SH-SY5Y (cell line): ENCODE data around the gene PDE11A.

Experiments used
- GATA2 ChIP-seq: IDR thresholded peaks from 2 replicates; pipeline ENCODE4 v1.6.1; 2011; ENCODE audit warnings: mild to moderate bottlenecking, low read depth, low read length
- GATA3 ChIP-seq: IDR thresholded peaks from 2 replicates; pipeline ENCODE4 v1.6.1; 2011; ENCODE audit warnings: low read depth, mild to moderate bottlenecking, low read length, moderate library complexity

PDE11A gene

GRCh38 chr2:177633111-177633510 lies 439.5 kb downstream of the PDE11A start:
- TF ChIP-seq GATA2 (no peak), GATA3 (no peak)

DNA sequence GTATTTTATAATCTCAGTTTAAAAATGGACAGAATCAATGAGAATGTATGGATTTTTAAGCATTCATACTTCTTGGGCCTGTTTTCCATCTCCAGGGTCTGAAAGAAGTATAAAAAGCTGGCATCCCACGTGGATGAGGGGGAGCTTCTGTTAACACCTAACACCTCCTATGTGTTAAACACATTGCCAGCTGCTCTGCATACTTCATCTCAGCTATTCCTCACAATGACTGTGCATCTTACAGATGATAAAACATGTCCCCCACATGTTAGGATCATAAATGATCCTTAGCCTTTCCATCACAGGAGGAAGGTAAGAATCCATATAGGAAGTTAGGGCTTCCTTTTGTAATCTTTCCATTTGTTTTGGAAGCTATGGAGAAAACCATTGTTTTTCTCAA lies 440.9 kb downstream of the PDE11A start:
- no peak for TF ChIP-seq GATA2
- no peak for TF ChIP-seq GATA3

- TF ChIP-seq GATA3 (no peak), GATA2 (no peak)
Measured at GRCh38 chr2:177629357-177630024, 443.1 kb downstream of the PDE11A start.

GRCh38 chr2:177628831-177629230 lies 443.7 kb downstream of the PDE11A start:
- no peak for TF ChIP-seq GATA3
- no peak for TF ChIP-seq GATA2

GRCh38 chr2:177625744-177626650 lies 446.6 kb downstream of the PDE11A start:
- TF ChIP-seq GATA2: no peak
- no peak for TF ChIP-seq GATA3

GRCh38 chr2:177622521-177622920 lies 450.1 kb downstream of the PDE11A start:
- TF ChIP-seq GATA3 (no peak), GATA2 (no peak)

GRCh38 chr2:177619986-177620385 lies 452.6 kb downstream of the PDE11A start:
- TF ChIP-seq GATA2 (no peak), GATA3 (no peak)

DNA sequence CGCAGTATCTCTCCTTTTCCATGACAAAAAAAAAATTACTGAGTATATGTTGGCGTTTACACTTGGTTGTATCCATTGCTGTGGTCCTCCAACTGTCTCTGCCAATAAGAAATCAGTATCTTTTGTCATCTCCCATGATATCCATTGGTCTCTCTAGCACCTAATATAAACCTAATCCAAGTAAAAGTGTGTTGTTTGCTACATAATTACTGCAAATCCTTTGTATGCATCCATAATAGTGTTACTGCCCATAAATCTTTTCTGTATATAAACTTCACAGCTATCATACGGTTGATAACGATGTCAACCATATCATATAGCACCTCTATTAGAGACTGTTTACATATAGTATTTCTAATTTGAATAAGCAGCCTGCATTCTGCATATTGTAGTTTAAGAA lies 453.1 kb downstream of the PDE11A start:
- no peak for TF ChIP-seq GATA3
- no peak for TF ChIP-seq GATA2

DNA sequence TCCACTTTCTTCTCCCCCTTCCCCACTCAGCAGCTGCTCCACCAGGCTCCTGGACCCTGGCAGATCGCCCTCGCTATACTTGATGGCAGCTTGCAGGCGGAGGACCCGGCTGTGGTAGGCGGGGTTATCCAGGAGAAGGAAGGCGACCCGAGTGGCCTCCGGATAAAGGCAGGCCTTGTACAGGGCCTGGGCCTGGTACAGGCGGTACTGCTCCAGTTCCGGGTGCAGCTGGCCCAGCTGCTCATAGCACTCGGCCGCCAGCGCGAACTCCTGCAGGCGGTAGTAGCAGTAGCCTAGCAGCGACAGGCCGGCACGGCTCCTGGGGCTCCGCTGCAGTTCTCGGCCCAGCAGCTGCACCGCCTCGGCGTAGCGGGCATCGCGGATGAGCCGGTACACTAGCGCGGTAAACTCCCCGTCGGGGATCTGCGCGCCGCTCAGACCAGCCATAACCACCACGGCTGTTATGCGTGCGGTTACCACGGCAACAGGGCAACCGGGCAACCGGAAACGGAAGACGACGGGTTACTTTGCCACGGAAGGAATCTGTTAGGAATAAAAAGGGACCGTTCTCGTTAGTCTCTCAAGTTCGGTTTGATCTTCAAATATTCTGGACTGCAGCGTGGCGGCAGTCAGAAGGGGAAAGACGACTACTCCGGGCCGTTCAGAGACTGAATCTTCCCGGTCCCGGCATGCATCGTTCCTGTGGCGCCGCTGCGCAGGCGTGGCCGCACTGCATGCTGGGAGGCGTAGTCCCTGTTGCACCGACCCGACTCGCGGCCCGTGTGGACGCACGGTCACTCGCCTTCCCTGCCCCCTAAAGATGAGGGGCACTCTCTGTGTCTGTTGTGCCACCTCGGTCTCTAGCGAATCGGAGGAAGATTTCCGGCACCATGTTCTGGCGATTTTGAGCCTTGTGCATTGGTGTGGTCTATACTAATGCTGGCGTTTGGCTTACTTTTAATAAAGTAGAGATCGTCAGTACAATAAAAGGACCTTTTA lies 454.0 kb downstream of the PDE11A start:
- TF ChIP-seq GATA3 (no peak), GATA2 (no peak)

DNA sequence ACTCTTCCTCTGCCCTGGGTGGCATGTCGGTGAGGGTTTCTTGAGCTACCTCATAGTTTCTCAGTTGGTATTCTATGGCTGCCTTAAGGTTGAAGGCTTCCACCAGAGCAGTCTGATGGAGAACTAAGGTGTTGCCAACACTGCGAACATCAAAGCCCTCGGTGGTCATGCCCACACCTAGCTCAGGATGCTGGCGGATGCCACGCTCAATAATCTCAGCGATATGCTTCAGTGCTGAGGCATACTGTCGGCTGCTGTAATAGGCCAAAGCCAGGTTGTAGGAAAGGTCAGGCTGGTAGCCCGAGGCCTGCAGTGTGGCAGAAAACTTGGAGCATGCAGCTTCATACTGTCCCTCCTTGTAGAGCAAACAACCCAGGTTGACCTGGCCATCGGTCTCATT lies 454.7 kb downstream of the PDE11A start:
- no peak for TF ChIP-seq GATA2
- no peak for TF ChIP-seq GATA3

GRCh38 chr2:177616731-177617130 lies 455.8 kb downstream of the PDE11A start:
- TF ChIP-seq GATA2: no peak
- no peak for TF ChIP-seq GATA3

DNA sequence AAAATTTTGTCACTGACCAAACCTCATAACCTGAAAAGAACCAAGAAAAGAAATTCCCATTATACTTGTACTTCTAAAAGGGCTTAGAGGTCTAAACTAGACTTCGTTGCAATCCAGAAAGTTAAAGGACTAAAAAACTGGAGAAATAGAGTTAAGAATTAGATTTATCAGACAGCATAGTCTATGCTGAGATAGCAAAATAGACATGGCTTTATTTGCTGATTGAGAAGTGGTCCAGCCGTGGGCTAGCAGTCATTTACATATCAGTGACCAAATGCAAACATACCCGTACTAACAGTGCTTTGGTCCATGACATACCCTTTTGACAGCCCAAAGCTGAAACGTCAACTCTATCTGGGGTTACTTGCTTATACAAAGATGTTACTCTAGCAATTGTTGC lies 456.5 kb downstream of the PDE11A start:
- TF ChIP-seq GATA3 (no peak), GATA2 (no peak)

DNA sequence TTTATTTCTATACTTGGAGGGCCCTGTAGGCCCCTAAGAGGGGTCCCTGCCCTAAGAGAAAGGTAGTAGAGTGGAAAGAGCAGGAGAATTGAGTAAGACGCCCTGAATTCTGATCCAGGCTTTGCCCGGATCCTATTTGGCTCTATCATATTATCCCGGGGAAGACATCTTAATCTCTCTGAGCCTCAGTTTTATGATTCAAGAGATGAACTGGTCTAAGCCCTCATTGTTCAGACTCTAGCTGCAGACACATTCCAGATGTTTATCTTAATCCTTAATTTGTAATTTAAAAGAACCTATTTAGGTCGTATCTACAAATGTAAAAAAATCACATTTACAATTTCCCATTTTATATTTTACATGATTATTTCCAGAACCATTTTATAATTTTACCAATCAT lies 459.9 kb downstream of the PDE11A start:
- TF ChIP-seq GATA2: no peak
- TF ChIP-seq GATA3: no peak
